Stimulated activated CD4-positive, alpha-beta T cell treated with anti-CD3 and anti-CD28 coated beads, TNF-alpha, amount 100 ng/mL, for 4 hours (primary cell): ENCODE measurements around the gene ETV2.
"Not testable (repeated sequence)": the region's sequence is repeated elsewhere in the genome, so short reads cannot be mapped to it uniquely, and the experiment has no call there.

ENCODE experiments used
- DNase-seq, 3 experiments: peaks; one replicate each; pipeline ENCODE4 v3.0.0-alpha.2; 2020; ENCODE audit warnings: low read depth in 3 of 3

ETV2 gene

GRCh38 chr19:35657904-35658700 is 16.6 kb downstream of the ETV2 start:
- DNase-seq = no peak

GRCh38 chr19:35661995-35662340 is 20.4 kb downstream of the ETV2 start:
- DNase-seq = no peak

- no peak for DNase-seq
These were observed 22.4 kb downstream of the ETV2 start for GRCh38 chr19:35663981-35664380.

GRCh38 chr19:35665157-35665556 is 23.6 kb downstream of the ETV2 start:
- DNase-seq = no peak

GRCh38 chr19:35665604-35666003 is 24.1 kb downstream of the ETV2 start:
- no peak for DNase-seq

- DNase-seq = no peak
These were observed 24.8 kb downstream of the ETV2 start, which contains the start of gene UPK1A for GRCh38 chr19:35666251-35666913. Gene UPK1A (plus strand): TSS chr19:35666517. CDS start chr19:35666813, 296 bp downstream.

- no peak for DNase-seq
These were observed 28.0 kb downstream of the ETV2 start for GRCh38 chr19:35669566-35669965.

- no peak for DNase-seq
These were observed 28.4 kb downstream of the ETV2 start for GRCh38 chr19:35669974-35670373.

GRCh38 chr19:35670686-35671085 is 29.1 kb downstream of the ETV2 start:
- no peak for DNase-seq

- no peak for DNase-seq
These were observed 30.3 kb downstream of the ETV2 start for GRCh38 chr19:35671818-35672217.

- peak in 1 of 3 experiments; percentile 4 for DNase-seq
These were observed 31.7 kb downstream of the ETV2 start for GRCh38 chr19:35673121-35673804.

GRCh38 chr19:35675589-35676140 is 34.1 kb downstream of the ETV2 start:
- no peak for DNase-seq

- no peak for DNase-seq
These were observed 48.3 kb downstream of the ETV2 start for GRCh38 chr19:35689836-35690235.

GRCh38 chr19:35691106-35691505 is 49.6 kb downstream of the ETV2 start:
- DNase-seq = not testable (repeated sequence)

GRCh38 chr19:35692010-35692409 is 50.5 kb downstream of the ETV2 start:
- DNase-seq = no peak

- no peak for DNase-seq
These were observed 51.9 kb downstream of the ETV2 start for GRCh38 chr19:35693422-35693821.

- peak; percentile 74 to 88 (median 79) for DNase-seq
These were observed 52.5 kb downstream of the ETV2 start for GRCh38 chr19:35693835-35694599.
